HepG2 (cell line): ENCODE results near the gene POLR1F. TPM values are rescaled to one million over a fixed set of nuclear protein-coding genes. Genes with fewer than 3 reads are reported as not detected.
A peak's percentile ranks its signal among the peaks of the same experiment; 100 is the strongest.

Experiments
- ATF7-NPFF ChIP-seq: sonication (generic); formaldehyde crosslinking; IDR thresholded peaks from 2 replicates; pipeline ENCODE4 v1.8.1; 2023; ENCODE audit warnings: mild to moderate bottlenecking, low read depth, missing genetic modification reagents, moderate library complexity
- HNF4G ChIP-seq, 2 experiments: sonication (generic) in 1 of 2; formaldehyde crosslinking in 1 of 2; IDR thresholded peaks; 2 replicates each; pipeline versions ENCODE4 v1.4.0 to v1.6.1; 2011 to 2020; ENCODE audit warnings: borderline replicate concordance in 2 of 2, low read depth in 2 of 2, mild to moderate bottlenecking in 2 of 2, low read length in 1 of 2, missing genetic modification reagents in 1 of 2, moderate library complexity in 1 of 2
- KLF15 ChIP-seq: sonication (generic); formaldehyde crosslinking; IDR thresholded peaks from 2 replicates; pipeline ENCODE4 v1.8.1; 2023; ENCODE audit warnings: borderline replicate concordance, mild to moderate bottlenecking, inconsistent platforms, missing genetic modification reagents, mixed read lengths
- MBNL3 ChIP-seq: fragments of 250-450 bp; sonication (Bioruptor Pico); conservative IDR thresholded peaks from 2 replicates; pipeline ENCODE4 v1.8.0; 2022; ENCODE audit warnings: mild to moderate bottlenecking, inconsistent platforms
- MEIS2 ChIP-seq: sonication (generic); formaldehyde crosslinking; IDR thresholded peaks from 2 replicates; pipeline ENCODE4 v1.9.0; 2021; ENCODE audit warnings: mild to moderate bottlenecking, missing genetic modification reagents
- NFKB2 ChIP-seq: sonication (generic); formaldehyde crosslinking; IDR thresholded peaks from 2 replicates; pipeline ENCODE4 v1.4.0; 2020; ENCODE audit warnings: missing genetic modification reagents, borderline replicate concordance
- POGZ ChIP-seq: sonication (generic); formaldehyde crosslinking; IDR thresholded peaks from 2 replicates; pipeline ENCODE4 v1.4.0; 2020; ENCODE audit warnings: mild to moderate bottlenecking, missing genetic modification reagents
- ZBTB38 ChIP-seq: sonication (generic); formaldehyde crosslinking; IDR thresholded peaks from 2 replicates; pipeline ENCODE4 v1.5.1; 2020; ENCODE audit warnings: mild to moderate bottlenecking, missing genetic modification reagents
- ZNF430 ChIP-seq: sonication (generic); formaldehyde crosslinking; IDR thresholded peaks from 2 replicates; pipeline ENCODE4 v1.9.0; 2021; ENCODE audit warnings: mild to moderate bottlenecking, missing genetic modification reagents
- ZNF644 ChIP-seq: IDR thresholded peaks from 2 replicates; pipeline ENCODE4 v1.6.1; 2016; ENCODE audit warnings: low read depth
- ZNF777 ChIP-seq: sonication (generic); formaldehyde crosslinking; IDR thresholded peaks from 2 replicates; pipeline ENCODE4 v1.4.0; 2020; ENCODE audit warnings: missing genetic modification reagents
- ZNF792 ChIP-seq: IDR thresholded peaks from 2 replicates; pipeline ENCODE4 v1.6.1; 2016
- polyA plus RNA-seq, 8 experiments: library from polyadenylated mRNA; depleted of rRNA in 3 of 8; stranded (reverse) in 7 of 8; unstranded in 1 of 8; fragments of >200 nt; fragmentation: Illumina TruSeq in 4 of 8; extraction: Trizol in 4 of 8; gene quantifications; 2 replicates each; pipeline versions ENCODE4 v1.2.1 to v1.2.3, GENCODE V29; 2011 to 2016; ENCODE audit warnings: low read depth in 4 of 8, missing spikeins in 1 of 8, mixed read lengths in 1 of 8; ENCODE audit not compliant: insufficient read depth in 1 of 8
- total RNA-seq, 5 experiments: library from RNA; depleted of rRNA; stranded (reverse); fragments of >200 nt; fragmentation: Illumina TruSeq; extraction: Trizol; gene quantifications; 2 replicates each; pipeline ENCODE4 v1.2.3, GENCODE V29; 2016; ENCODE audit warnings: low read depth in 1 of 5
- TF ChIP-seq, protein P1 (sequence below): sonication (generic); formaldehyde crosslinking; IDR thresholded peaks from 2 replicates; pipeline ENCODE4 v1.9.0; 2021; ENCODE audit warnings: missing genetic modification reagents, mild to moderate bottlenecking, borderline replicate concordance
- TF ChIP-seq, protein P2 (sequence below): IDR thresholded peaks from 2 replicates; pipeline ENCODE4 v1.6.1; 2016; ENCODE audit warnings: missing biosample characterization, missing genetic modification reagents, low read depth
- TF ChIP-seq, protein P3 (sequence below): sonication (generic); formaldehyde crosslinking; conservative IDR thresholded peaks from 2 replicates; pipeline ENCODE4 v1.8.0; 2022; ENCODE audit warnings: mild to moderate bottlenecking, moderate library complexity, missing genetic modification reagents
- TF ChIP-seq, protein P4 (sequence below): sonication (generic); formaldehyde crosslinking; IDR thresholded peaks from 2 replicates; pipeline ENCODE4 v1.4.0; 2020; ENCODE audit warnings: missing genetic modification reagents
- TF ChIP-seq, protein P5 (sequence below): sonication (generic); formaldehyde crosslinking; conservative IDR thresholded peaks from 2 replicates; pipeline ENCODE4 v1.5.0; 2020; ENCODE audit warnings: missing genetic modification reagents

Gene POLR1F
- total and polyA plus RNA-seq, 2 of the 13 experiments (the other 11 are each of a cell fraction or from before 2014, with no cell fraction given): 8.0 to 14.9 TPM

DNA sequence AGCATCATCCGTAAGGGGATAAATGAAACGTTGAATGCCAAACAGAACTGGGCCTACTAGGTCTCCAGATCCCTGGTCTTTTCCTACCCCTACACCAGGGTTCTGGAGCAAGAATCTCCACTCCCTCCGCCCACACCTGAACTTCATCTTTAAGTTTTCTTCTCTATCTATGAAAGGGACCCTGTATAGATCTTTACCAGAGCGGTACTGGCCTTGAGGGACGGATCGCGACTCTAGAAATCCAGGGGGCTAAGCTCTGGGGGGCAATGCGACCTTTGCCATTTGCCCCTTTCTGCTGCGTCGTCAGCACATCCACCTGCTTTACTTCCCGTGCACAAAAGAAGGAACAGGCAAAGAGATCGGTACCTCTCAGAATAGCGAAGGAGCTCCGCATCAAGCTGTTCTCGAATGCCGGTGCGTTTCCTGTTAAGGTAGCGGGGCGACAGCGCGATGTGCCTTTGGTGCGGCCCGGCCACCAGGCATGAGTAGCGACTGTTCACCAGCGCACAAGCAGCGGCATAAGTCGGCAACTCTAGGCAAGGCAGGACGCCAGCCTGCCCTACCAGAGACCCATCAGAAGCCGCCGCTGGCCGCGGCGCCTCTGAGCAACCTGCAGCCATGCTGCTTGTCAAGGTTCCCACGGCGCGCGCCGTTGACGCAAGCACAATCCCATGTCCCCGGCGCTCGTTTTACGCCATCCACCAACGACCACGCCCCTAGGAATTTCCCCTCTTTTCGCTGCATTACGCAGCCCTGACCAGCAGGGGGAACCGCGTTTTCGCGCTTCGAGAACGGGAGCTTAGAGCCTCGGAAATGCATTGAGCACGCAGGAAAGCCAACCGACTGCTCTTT, at the start of gene POLR1F (continued):
- TF ChIP-seq, protein P1, sequence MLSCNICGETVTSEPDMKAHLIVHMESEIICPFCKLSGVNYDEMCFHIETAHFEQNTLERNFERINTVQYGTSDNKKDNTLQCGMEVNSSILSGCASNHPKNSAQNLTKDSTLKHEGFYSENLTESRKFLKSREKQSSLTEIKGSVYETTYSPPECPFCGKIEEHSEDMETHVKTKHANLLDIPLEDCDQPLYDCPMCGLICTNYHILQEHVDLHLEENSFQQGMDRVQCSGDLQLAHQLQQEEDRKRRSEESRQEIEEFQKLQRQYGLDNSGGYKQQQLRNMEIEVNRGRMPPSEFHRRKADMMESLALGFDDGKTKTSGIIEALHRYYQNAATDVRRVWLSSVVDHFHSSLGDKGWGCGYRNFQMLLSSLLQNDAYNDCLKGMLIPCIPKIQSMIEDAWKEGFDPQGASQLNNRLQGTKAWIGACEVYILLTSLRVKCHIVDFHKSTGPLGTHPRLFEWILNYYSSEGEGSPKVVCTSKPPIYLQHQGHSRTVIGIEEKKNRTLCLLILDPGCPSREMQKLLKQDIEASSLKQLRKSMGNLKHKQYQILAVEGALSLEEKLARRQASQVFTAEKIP (CRISPR knock-in tag): no peak
- TF ChIP-seq ZNF430 (CRISPR knock-in tag) (peak; percentile 68; the same call in 1 of the 2 replicates), MEIS2 (CRISPR knock-in tag) (no peak), ZNF792 (peak; percentile 45; the same call in 1 of the 2 replicates), MBNL3 (CRISPR knock-in tag) (no peak), HNF4G (IDR thresholded peaks at IDR 0.05; ENCODE audit: borderline replicate concordance, low read depth, low read length) (no peak), HNF4G (CRISPR knock-in tag; IDR thresholded peaks at IDR 0.05; ENCODE audit: borderline replicate concordance, low read depth) (no peak), ZNF644 (CRISPR knock-in tag) (peak; percentile 56; the same call in 1 of the 2 replicates), ATF7-NPFF (CRISPR knock-in tag) (0 out of 2 replicates have a peak, but pooled peaks have one; percentile 34), ZBTB38 (0 out of 2 replicates have a peak, but pooled peaks have one; percentile 14), POGZ (CRISPR knock-in tag) (peak; percentile 99), KLF15 (CRISPR knock-in tag) (no peak), ZNF777 (CRISPR knock-in tag) (peak; percentile 36; the same call in 1 of the 2 replicates), NFKB2 (CRISPR knock-in tag) (peak; percentile 79)
- TF ChIP-seq, protein P2, sequence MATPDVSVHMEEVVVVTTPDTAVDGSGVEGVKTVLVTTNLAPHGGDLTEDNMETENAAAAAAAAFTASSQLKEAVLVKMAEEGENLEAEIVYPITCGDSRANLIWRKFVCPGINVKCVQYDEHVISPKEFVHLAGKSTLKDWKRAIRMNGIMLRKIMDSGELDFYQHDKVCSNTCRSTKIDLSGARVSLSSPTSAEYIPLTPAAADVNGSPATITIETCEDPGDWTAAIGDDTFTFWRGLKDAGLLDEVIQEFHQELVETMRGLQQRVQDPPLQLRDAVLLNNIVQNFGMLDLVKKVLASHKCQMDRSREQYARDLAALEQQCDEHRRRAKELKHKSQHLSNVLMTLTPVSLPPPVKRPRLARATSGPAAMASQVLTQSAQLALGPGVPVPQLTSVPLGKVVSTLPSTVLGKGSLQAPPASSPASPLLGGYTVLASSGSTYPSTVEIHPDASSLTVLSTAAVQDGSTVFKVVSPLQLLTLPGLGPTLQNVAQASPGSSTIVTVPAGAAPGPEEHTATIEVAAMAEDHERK (CRISPR knock-in tag): no peak
- TF ChIP-seq, protein P3, sequence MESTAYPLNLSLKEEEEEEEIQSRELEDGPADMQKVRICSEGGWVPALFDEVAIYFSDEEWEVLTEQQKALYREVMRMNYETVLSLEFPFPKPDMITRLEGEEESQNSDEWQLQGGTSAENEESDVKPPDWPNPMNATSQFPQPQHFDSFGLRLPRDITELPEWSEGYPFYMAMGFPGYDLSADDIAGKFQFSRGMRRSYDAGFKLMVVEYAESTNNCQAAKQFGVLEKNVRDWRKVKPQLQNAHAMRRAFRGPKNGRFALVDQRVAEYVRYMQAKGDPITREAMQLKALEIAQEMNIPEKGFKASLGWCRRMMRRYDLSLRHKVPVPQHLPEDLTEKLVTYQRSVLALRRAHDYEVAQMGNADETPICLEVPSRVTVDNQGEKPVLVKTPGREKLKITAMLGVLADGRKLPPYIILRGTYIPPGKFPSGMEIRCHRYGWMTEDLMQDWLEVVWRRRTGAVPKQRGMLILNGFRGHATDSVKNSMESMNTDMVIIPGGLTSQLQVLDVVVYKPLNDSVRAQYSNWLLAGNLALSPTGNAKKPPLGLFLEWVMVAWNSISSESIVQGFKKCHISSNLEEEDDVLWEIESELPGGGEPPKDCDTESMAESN (CRISPR knock-in tag): peak; percentile 72
- TF ChIP-seq, protein P4, sequence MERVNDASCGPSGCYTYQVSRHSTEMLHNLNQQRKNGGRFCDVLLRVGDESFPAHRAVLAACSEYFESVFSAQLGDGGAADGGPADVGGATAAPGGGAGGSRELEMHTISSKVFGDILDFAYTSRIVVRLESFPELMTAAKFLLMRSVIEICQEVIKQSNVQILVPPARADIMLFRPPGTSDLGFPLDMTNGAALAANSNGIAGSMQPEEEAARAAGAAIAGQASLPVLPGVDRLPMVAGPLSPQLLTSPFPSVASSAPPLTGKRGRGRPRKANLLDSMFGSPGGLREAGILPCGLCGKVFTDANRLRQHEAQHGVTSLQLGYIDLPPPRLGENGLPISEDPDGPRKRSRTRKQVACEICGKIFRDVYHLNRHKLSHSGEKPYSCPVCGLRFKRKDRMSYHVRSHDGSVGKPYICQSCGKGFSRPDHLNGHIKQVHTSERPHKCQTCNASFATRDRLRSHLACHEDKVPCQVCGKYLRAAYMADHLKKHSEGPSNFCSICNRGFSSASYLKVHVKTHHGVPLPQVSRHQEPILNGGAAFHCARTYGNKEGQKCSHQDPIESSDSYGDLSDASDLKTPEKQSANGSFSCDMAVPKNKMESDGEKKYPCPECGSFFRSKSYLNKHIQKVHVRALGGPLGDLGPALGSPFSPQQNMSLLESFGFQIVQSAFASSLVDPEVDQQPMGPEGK (CRISPR knock-in tag): peak; percentile 7; the same call in 1 of the 2 replicates
- TF ChIP-seq, protein P5, sequence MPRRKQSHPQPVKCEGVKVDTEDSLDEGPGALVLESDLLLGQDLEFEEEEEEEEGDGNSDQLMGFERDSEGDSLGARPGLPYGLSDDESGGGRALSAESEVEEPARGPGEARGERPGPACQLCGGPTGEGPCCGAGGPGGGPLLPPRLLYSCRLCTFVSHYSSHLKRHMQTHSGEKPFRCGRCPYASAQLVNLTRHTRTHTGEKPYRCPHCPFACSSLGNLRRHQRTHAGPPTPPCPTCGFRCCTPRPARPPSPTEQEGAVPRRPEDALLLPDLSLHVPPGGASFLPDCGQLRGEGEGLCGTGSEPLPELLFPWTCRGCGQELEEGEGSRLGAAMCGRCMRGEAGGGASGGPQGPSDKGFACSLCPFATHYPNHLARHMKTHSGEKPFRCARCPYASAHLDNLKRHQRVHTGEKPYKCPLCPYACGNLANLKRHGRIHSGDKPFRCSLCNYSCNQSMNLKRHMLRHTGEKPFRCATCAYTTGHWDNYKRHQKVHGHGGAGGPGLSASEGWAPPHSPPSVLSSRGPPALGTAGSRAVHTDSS (CRISPR knock-in tag): no peak
